HepG2 (cell line): ENCODE measurements around the gene PLXND1.

Source experiments
- HMGA1 ChIP-seq: sonication (generic); formaldehyde crosslinking; conservative IDR thresholded peaks from 2 replicates; pipeline ENCODE4 v1.4.0; 2020; ENCODE audit warnings: missing genetic modification reagents
- NFKB2 ChIP-seq: sonication (generic); formaldehyde crosslinking; IDR thresholded peaks from 2 replicates; pipeline ENCODE4 v1.4.0; 2020; ENCODE audit warnings: missing genetic modification reagents, borderline replicate concordance
- SP2 ChIP-seq: sonication (generic); formaldehyde crosslinking; IDR thresholded peaks from 2 replicates; pipeline ENCODE4 v1.5.1; 2020; ENCODE audit warnings: mild to moderate bottlenecking, missing genetic modification reagents
- ZNF773 ChIP-seq: sonication (generic); formaldehyde crosslinking; IDR thresholded peaks from 2 replicates; pipeline ENCODE4 v1.4.0; 2020; ENCODE audit warnings: missing genetic modification reagents, borderline replicate concordance
- TF ChIP-seq, protein P1 (sequence below): IDR thresholded peaks from 2 replicates; pipeline ENCODE4 v1.6.1; 2012; ENCODE audit warnings: low read length, improper control_type of control experiment

DNA sequence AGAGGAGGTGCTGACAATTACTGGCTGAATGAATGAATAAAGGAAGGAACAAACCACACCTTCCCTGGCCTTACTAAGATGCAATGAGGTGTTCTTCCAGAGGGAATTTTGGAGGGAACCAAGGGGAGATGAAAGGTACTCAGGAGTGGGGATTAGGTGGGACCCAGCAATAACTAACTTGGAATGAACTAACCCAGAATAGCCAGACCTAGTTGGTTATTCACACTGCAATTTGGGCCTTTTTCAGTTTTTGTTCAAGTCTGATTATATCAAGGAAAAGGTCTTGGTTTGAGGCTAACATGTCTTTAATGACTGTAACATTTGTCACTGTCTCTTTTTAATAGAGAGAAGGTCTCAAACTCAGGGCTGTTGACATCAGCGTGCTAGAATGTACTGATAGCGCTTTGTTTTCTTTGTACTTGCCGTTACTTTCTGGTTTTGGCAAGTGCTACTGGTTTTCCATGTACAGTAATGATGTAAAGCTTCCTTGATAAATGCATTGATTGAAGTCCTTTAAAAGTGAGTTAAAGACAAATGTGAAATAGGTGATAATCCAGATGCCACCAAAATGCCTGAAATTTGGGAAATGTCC lies 3.2 kb upstream of the PLXND1 start:
- TF ChIP-seq SP2 (CRISPR knock-in tag) (no peak), NFKB2 (CRISPR knock-in tag) (no peak), HMGA1 (no peak), ZNF773 (CRISPR knock-in tag) (no peak)
- TF ChIP-seq, protein P1, sequence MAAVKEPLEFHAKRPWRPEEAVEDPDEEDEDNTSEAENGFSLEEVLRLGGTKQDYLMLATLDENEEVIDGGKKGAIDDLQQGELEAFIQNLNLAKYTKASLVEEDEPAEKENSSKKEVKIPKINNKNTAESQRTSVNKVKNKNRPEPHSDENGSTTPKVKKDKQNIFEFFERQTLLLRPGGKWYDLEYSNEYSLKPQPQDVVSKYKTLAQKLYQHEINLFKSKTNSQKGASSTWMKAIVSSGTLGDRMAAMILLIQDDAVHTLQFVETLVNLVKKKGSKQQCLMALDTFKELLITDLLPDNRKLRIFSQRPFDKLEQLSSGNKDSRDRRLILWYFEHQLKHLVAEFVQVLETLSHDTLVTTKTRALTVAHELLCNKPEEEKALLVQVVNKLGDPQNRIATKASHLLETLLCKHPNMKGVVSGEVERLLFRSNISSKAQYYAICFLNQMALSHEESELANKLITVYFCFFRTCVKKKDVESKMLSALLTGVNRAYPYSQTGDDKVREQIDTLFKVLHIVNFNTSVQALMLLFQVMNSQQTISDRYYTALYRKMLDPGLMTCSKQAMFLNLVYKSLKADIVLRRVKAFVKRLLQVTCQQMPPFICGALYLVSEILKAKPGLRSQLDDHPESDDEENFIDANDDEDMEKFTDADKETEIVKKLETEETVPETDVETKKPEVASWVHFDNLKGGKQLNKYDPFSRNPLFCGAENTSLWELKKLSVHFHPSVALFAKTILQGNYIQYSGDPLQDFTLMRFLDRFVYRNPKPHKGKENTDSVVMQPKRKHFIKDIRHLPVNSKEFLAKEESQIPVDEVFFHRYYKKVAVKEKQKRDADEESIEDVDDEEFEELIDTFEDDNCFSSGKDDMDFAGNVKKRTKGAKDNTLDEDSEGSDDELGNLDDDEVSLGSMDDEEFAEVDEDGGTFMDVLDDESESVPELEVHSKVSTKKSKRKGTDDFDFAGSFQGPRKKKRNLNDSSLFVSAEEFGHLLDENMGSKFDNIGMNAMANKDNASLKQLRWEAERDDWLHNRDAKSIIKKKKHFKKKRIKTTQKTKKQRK: no peak
